AG04450 (cell line): Measurements from ENCODE around the gene FOXO3. TPM values are rescaled to one million over a fixed set of nuclear protein-coding genes. Genes with fewer than 3 reads are reported as not detected.

Experiments
- CTCF ChIA-PET: fragments of 300-600, 350-600 bp; formaldehyde crosslinking; extraction: SDS; loops from one replicate; lab custom pipeline; 2022; ENCODE audit warnings: antibody characterized with exemption, inconsistent platforms; lab: Charles Lee
- POLR2A ChIA-PET: fragments of 350-600 bp; formaldehyde crosslinking; extraction: SDS; loops from one replicate; lab custom pipeline; 2021; ENCODE audit warnings: antibody characterized with exemption, inconsistent platforms; lab: Yijun Ruan, JAX
- DNase-seq: peaks from one replicate; pipeline ENCODE4 v3.0.0-alpha.2; 2011; ENCODE audit warnings: low read depth, low spot score
- H3K27ac ChIP-seq: one replicate; pipeline ENCODE4 v1.5.1; 2012; ENCODE audit warnings: low read depth, low read length, control low read depth
- H3K27me3 ChIP-seq: one replicate; pipeline ENCODE4 v1.6.0; 2012; ENCODE audit warnings: low read length; ENCODE audit not compliant: control insufficient read depth, insufficient read depth
- H3K4me3 ChIP-seq: 2 replicates; pipeline ENCODE4 v1.5.1; 2011; ENCODE audit warnings: mild to moderate bottlenecking, low read depth, low read length, control low read depth
- H3K9me3 ChIP-seq: 2 replicates; pipeline ENCODE4 v1.5.1; 2012; ENCODE audit warnings: low read length; ENCODE audit not compliant: control insufficient read depth, insufficient read depth
- polyA plus RNA-seq: library from polyadenylated mRNA; depleted of rRNA; stranded (reverse); fragments of >200 nt; gene quantifications from 2 replicates; pipeline ENCODE4 v1.2.3, GENCODE V29; 2011
- TF ChIP-seq, protein P1 (sequence below): IDR thresholded peaks from 2 replicates; pipeline ENCODE4 v1.5.1; 2011; ENCODE audit warnings: low read depth, low read length, control low read depth, inconsistent platforms

FOXO3 gene
- polyA plus RNA-seq, 1 experiment = 32.7 TPM

DNA sequence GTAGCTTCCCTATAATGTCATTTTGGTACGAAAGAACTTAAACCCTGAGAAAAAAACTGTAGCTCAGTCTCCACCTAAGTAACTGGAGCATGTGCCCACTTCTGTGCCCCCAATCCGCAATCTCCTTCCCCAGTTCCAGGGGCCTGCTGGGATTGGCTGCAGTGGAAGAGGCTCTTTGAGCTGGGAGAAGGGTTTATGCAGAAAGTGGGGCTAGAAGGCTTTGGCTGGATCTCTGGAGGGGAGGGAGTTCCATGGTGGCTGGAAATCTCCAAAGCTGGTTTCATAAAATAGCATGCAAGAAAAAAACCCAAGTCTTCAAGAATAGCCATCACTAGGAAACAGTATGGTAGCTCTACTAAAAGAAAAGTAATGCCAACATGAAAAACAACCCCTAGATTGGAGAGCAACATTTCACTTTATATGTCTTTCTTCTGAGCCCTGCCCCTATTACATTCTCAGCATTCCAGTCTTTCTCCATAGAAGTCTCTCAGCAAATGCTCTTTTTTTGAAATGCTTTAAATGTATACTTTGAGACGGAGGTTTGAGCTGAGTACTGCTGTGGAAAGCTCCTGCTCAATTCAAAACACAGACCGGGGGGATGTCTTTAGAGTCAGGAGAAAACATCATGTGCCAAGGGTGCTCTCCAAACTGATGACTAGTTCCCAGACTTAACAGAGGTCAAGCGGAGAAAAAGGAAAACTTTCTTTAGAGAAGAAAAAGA, 36.0 kb upstream of the FOXO3 start:
- ChIA-PET POLR2A (no interaction called here), CTCF (interaction anchor here (0.5 to 3.8 kb wide), 10 partner anchors 18 to 549 kb away, joined by 3 to 30 read pairs (median 6); no protein-coding TSS in a partner anchor)
- no peak overlapping the region for H3K27ac ChIP-seq

DNA sequence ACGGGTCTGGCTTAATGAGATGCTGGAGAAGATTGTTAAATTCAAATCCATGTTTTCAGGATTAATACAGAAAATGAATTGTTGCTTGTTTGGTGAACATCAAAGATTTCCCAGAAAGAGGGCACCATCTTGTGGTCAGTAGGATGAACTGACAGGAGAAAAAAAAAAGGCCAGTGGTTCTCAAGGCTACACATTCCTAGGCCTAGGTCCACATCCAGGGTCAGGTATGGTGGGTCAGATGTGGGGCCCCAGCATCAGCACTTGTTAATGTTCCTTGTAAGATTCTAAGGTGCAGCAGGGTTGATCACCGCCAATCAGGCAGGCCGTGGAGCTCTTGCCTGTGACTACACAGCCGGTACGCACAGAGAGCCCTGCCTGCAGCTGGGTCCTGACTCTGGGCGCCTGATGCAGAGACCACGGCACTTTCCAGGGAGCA, 34.0 kb upstream of the FOXO3 start:
- TF ChIP-seq, protein P1, sequence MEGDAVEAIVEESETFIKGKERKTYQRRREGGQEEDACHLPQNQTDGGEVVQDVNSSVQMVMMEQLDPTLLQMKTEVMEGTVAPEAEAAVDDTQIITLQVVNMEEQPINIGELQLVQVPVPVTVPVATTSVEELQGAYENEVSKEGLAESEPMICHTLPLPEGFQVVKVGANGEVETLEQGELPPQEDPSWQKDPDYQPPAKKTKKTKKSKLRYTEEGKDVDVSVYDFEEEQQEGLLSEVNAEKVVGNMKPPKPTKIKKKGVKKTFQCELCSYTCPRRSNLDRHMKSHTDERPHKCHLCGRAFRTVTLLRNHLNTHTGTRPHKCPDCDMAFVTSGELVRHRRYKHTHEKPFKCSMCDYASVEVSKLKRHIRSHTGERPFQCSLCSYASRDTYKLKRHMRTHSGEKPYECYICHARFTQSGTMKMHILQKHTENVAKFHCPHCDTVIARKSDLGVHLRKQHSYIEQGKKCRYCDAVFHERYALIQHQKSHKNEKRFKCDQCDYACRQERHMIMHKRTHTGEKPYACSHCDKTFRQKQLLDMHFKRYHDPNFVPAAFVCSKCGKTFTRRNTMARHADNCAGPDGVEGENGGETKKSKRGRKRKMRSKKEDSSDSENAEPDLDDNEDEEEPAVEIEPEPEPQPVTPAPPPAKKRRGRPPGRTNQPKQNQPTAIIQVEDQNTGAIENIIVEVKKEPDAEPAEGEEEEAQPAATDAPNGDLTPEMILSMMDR = peak; percentile 90
- Histone ChIP-seq H3K27ac (no peak overlapping the region), H3K27me3 (peaks cover 9% of the 10 kb centered on the region), H3K9me3 (no peaks in the 10 kb centered on the region), H3K4me3 (no peak overlapping the region)
- ChIA-PET POLR2A (interaction anchor here (0.7 kb wide), 1 partner anchor 232 kb away, joined by 3 read pairs; no protein-coding TSS in a partner anchor), CTCF (interaction anchor here (0.5 to 2.8 kb wide), 7 partner anchors 27 to 547 kb away, joined by 3 to 13 read pairs (median 3); no protein-coding TSS in a partner anchor)
- DNase-seq = peak; percentile 7

More for the DNA sequence above, 36.0 kb upstream of the FOXO3 start:
- no peak overlapping the region for H3K4me3 ChIP-seq
- DNase-seq = no peak
- no peaks in the 10 kb centered on the region for H3K9me3 ChIP-seq
- peaks cover 1% of the 10 kb centered on the region for H3K27me3 ChIP-seq
- TF ChIP-seq, protein P1 = no peak

DNA sequence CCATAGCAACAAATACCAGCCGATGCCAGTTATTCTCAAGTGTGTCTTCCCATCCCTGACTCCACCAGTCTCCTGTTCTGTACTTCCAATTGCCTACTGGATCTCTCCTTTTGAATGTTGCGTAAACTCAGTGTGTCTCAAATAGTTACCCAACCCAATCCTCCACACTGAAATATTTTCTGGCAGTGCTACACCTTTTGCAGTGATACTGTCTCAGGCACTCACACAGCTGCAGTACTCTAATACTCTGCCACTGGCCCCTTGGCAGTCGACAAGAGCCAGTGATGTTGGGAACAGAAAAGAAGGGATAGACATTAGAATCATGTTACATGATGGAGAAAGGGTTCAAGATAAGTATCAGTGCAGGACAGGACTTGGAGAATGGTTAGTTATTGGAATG, 31.8 kb upstream of the FOXO3 start:
- no peak overlapping the region for H3K4me3 ChIP-seq
- ChIA-PET POLR2A (no interaction called here), CTCF (interaction anchor here (1.7 to 2.8 kb wide), 3 partner anchors 9 to 548 kb away, joined by 5 to 9 read pairs (median 7); no protein-coding TSS in a partner anchor)
- TF ChIP-seq, protein P1 = no peak
- DNase-seq = no peak
- no peak overlapping the region for H3K27ac ChIP-seq
- no peaks in the 10 kb centered on the region for H3K9me3 ChIP-seq
- peaks cover 12% of the 10 kb centered on the region for H3K27me3 ChIP-seq

DNA sequence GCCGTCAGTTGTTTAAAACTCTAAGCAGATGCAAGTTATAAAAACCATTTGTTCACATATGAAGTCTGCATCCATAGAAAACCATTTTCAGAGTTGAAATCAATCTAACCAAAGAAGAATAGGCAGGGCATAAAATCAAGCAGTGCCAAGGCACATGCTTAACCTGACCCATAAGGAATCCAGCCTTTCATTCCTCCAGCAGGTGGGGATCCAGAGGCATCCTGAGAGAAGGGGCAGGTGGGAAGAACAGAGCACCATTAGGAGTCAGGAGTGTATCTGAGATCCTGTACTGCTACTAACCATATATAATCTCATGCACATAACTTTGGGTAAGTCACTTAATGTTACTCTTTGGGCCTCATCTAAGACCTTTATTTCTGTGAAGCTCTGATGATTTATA, 29.4 kb upstream of the FOXO3 start:
- DNase-seq = no peak
- Histone ChIP-seq H3K4me3 (no peak overlapping the region), H3K27ac (no peak overlapping the region), H3K27me3 (peaks cover 19% of the 10 kb centered on the region), H3K9me3 (no peaks in the 10 kb centered on the region)
- ChIA-PET CTCF (no interaction called here), POLR2A (no interaction called here)
- TF ChIP-seq, protein P1 = no peak
